GM12878 (cell line): ENCODE measurements around the gene LDLR. TPM values are rescaled to one million over a fixed set of nuclear protein-coding genes. Genes with fewer than 3 reads are reported as not detected.
A peak's percentile ranks its signal among the peaks of the same experiment; 100 is the strongest.

ENCODE experiments used
- ATAC-seq: fragments of 200-7000 bp; cut with Tn5 transposase; 3 replicates; pipeline ENCODE4 v1.9.1; 2020; ENCODE audit warnings: mild to moderate bottlenecking, moderate library complexity
- BruUV-seq: library from RNA; stranded (reverse); fragments of 400-500 nt; replicated peaks from 2 replicates; lab custom pipeline; 2021; lab: Mats Ljungman, UMichigan
- CTCF ChIA-PET: fragments of 300-600 bp; sonication (Branson Sonifier 250); formaldehyde crosslinking; extraction: SDS; loops from one replicate; lab custom pipeline; 2021; ENCODE audit warnings: inconsistent platforms; lab: Yijun Ruan, JAX
- POLR2A ChIA-PET: fragments of 350-600 bp; formaldehyde crosslinking; extraction: SDS; loops from one replicate; lab custom pipeline; 2021; ENCODE audit warnings: inconsistent platforms; lab: Charles Lee
- RAD21 ChIA-PET: fragments of 300-600 bp; sonication (Branson Sonifier 250); formaldehyde crosslinking; loops from one replicate; lab custom pipeline; 2023; ENCODE audit warnings: antibody characterized with exemption; ENCODE audit not compliant: unreplicated experiment; lab: Charles Lee
- SMC1A ChIA-PET: fragments of 300-600 bp; sonication (Branson Sonifier 250); formaldehyde crosslinking; loops from one replicate; lab custom pipeline; 2023; ENCODE audit not compliant: unreplicated experiment, uncharacterized antibody; lab: Charles Lee
- DNase-seq: peaks from one replicate; pipeline ENCODE4 v3.0.0-alpha.2; 2011; ENCODE audit warnings: low read depth, low spot score
- FAIRE-seq: peaks from 3 replicates; lab custom pipeline; 2011; peaks lifted over from hg19 to GRCh38; lab: Jason Lieb, UNC
- H2AFZ ChIP-seq: 2 replicates; pipeline ENCODE4 v1.6.0; 2011; ENCODE audit warnings: low read depth, low read length, control low read depth; ENCODE audit not compliant: control insufficient read depth
- H3K27ac ChIP-seq: 2 replicates; pipeline ENCODE4 v1.5.1; 2011; ENCODE audit warnings: control low read depth; ENCODE audit not compliant: control insufficient read depth, insufficient read depth
- H3K27me3 ChIP-seq, 2 experiments: replicated peaks in 1 of 2; 2 replicates each; pipeline versions ENCODE4 v1.6.0 to v1.6.1; 2011; ENCODE audit warnings: low read length in 1 of 2; ENCODE audit not compliant: control insufficient read depth in 2 of 2, insufficient read depth in 2 of 2
- H3K36me3 ChIP-seq, 2 experiments: 2 replicates each; pipeline ENCODE4 v1.5.1; 2011; ENCODE audit warnings: low read length in 1 of 2; ENCODE audit not compliant: control insufficient read depth in 2 of 2, insufficient read depth in 2 of 2
- H3K4me1 ChIP-seq: 2 replicates; pipeline ENCODE4 v1.6.1; 2011; ENCODE audit warnings: mild to moderate bottlenecking, low read length, moderate library complexity, mixed read lengths; ENCODE audit not compliant: control insufficient read depth, insufficient read depth
- H3K4me2 ChIP-seq: 2 replicates; pipeline ENCODE4 v1.6.0; 2011; ENCODE audit warnings: control low read depth; ENCODE audit not compliant: control insufficient read depth, insufficient read depth
- H3K4me3 ChIP-seq: fragments of 200-600 bp; sonication (generic); 2 replicates; pipeline ENCODE4 v1.5.1; 2016
- H3K79me2 ChIP-seq: 2 replicates; pipeline ENCODE4 v1.6.0; 2011; ENCODE audit warnings: low read length; ENCODE audit not compliant: control insufficient read depth, insufficient read depth
- H3K9ac ChIP-seq: 2 replicates; pipeline ENCODE4 v1.8.0; 2011; ENCODE audit warnings: low read length, control low read depth, mixed read lengths; ENCODE audit not compliant: control insufficient read depth, insufficient read depth
- H3K9me3 ChIP-seq: replicated peaks from 3 replicates; pipeline ENCODE4 v1.5.1; 2011; ENCODE audit warnings: mild to moderate bottlenecking, low read length; ENCODE audit not compliant: control insufficient read depth, insufficient read depth
- H4K20me1 ChIP-seq: 2 replicates; pipeline ENCODE4 v1.6.0; 2011; ENCODE audit not compliant: control insufficient read depth, insufficient read depth
- WGBS: methylation state at CpG from one replicate; pipeline ENCODE4 v1.1.6; 2016; ENCODE audit warnings: low lambda C conversion rate; ENCODE audit not compliant: insufficient replicate concordance, insufficient coverage; ENCODE audit errors: missing lambda C conversion rate; 5-methylcytosine and 5-hydroxymethylcytosine counted together
- in situ Hi-C: fragments of 300-500 bp; cut with MboI; formaldehyde crosslinking; loops from 9 replicates; pipeline ENCODE4 v1.14.3; 2018; ENCODE audit warnings: mixed read lengths
- intact Hi-C: fragments of 100-400 bp; cut with micrococcal nuclease; formaldehyde crosslinking; loops from one replicate; pipeline ENCODE4 v1.14.2; 2022; ENCODE audit not compliant: unreplicated experiment
- polyA plus RNA-seq, 11 experiments: library from polyadenylated mRNA; depleted of rRNA in 4 of 11; unstranded in 6 of 11; stranded (reverse) in 5 of 11; fragments of >200 nt; fragmentation: Nextera tagmentation in 4 of 11; fragmentation: Illumina TruSeq in 1 of 11; extraction: Ambion mirVana in 4 of 11; extraction: Trizol in 1 of 11; gene quantifications; 1 replicate in 1 of 11; 2 replicates in 10 of 11; pipeline versions ENCODE4 v1.2.1 to v1.2.3, GENCODE V29; 2011 to 2016; ENCODE audit warnings: inconsistent platforms in 2 of 11, missing spikeins in 2 of 11, low read depth in 1 of 11
- total RNA-seq, 4 experiments: library from RNA; depleted of rRNA in 3 of 4; stranded (reverse); fragments of >200 nt in 3 of 4; fragmentation: Illumina TruSeq in 1 of 4; extraction: Trizol in 1 of 4; gene quantifications; 2 replicates each; pipeline versions ENCODE4 v1.2.1 to v1.2.3, GENCODE V29; 2013 to 2021
- TF ChIP-seq, protein P1 (sequence below): fragments of 450-650 bp; IDR thresholded peaks from 2 replicates; pipeline ENCODE4 v1.6.1; 2017; ENCODE audit warnings: antibody characterized with exemption, mild to moderate bottlenecking, moderate library complexity

The LDLR gene
- total and polyA plus RNA-seq, 10 of the 15 experiments (the other 5 are each of a cell fraction or from before 2014, with no cell fraction given) = 11.3 to 59.2 (median 27.3) TPM

DNA sequence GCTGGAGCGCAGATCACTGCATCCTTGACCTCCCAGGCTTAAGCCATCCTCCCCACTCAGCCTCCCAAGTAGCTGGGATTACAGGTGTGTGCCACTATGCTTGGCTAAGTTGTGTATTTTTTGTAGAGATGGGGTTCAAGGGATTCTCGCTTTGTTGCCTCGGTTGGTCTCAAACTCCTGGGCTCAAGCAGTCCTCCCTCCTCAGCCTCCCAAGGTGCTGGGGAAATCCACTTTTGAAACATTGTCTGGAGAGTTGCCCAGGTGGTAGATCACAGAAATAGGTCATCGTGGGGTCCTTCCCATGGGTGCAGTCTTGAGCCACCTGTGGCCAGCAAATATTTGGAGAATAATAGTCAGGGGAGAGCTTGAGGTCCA, 5.2 kb downstream of the LDLR start:
- intact Hi-C loops = loop anchor here (5.0 to 10.0 kb wide), 3 partner anchors 217 to 1690 kb away; partner anchors contain the start of gene DNM2
- H3K27ac ChIP-seq = peak overlapping the region; percentile 81
- TSS peak; percentile 75 for BruUV-seq

More for the DNA sequence above, 5.2 kb downstream of the LDLR start:
- TF ChIP-seq, protein P1, sequence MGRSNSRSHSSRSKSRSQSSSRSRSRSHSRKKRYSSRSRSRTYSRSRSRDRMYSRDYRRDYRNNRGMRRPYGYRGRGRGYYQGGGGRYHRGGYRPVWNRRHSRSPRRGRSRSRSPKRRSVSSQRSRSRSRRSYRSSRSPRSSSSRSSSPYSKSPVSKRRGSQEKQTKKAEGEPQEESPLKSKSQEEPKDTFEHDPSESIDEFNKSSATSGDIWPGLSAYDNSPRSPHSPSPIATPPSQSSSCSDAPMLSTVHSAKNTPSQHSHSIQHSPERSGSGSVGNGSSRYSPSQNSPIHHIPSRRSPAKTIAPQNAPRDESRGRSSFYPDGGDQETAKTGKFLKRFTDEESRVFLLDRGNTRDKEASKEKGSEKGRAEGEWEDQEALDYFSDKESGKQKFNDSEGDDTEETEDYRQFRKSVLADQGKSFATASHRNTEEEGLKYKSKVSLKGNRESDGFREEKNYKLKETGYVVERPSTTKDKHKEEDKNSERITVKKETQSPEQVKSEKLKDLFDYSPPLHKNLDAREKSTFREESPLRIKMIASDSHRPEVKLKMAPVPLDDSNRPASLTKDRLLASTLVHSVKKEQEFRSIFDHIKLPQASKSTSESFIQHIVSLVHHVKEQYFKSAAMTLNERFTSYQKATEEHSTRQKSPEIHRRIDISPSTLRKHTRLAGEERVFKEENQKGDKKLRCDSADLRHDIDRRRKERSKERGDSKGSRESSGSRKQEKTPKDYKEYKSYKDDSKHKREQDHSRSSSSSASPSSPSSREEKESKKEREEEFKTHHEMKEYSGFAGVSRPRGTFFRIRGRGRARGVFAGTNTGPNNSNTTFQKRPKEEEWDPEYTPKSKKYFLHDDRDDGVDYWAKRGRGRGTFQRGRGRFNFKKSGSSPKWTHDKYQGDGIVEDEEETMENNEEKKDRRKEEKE = no peak
- ATAC-seq (no peak), DNase-seq (no peak), FAIRE-seq (no peak)
- H4K20me1 ChIP-seq = no peaks in the 10 kb centered on the region; the same call in none of the 2 replicates
- H3K79me2 ChIP-seq = peaks cover 88% of the 10 kb centered on the region
- ChIA-PET RAD21 (interaction anchor here (0.6 to 1.4 kb wide), 5 partner anchors 48 to 392 kb away, joined by 3 to 6 read pairs (median 4); no protein-coding TSS in a partner anchor), CTCF (interaction anchor here (0.7 to 3.9 kb wide), 4 partner anchors 31 to 59 kb away, joined by 4 to 22 read pairs (median 8); no protein-coding TSS in a partner anchor), POLR2A (interaction anchor here (0.5 to 1.9 kb wide), 8 partner anchors 10 to 134 kb away, joined by 3 to 5 read pairs (median 4); no protein-coding TSS in a partner anchor), SMC1A (interaction anchor here (0.5 to 3.4 kb wide), 7 partner anchors 54 to 230 kb away, joined by 3 to 8 read pairs (median 3); no protein-coding TSS in a partner anchor)
- H3K27me3 ChIP-seq = no peaks in the 10 kb centered on the region
- peaks cover 38% of the 10 kb centered on the region for H3K4me1 ChIP-seq
- H3K4me2 ChIP-seq = peak overlapping the region; percentile 85
- in situ Hi-C loops = no loop called here
- 72% methylated on average over 4 of the region's 4 CpGs for WGBS
- H2AFZ ChIP-seq = no peak overlapping the region
- H3K9ac ChIP-seq = peak overlapping the region; percentile 65
- no peaks in the 10 kb centered on the region for H3K9me3 ChIP-seq
- peak overlapping the region; percentile 50 for H3K4me3 ChIP-seq
- H3K36me3 ChIP-seq = peaks cover 0 to 17% of the 10 kb centered on the region in 2 experiments; a peak in 2 of 4 replicates
